Erythroblast (primary cell): ENCODE results near the gene SLC30A4.

ENCODE experiments used
- GATA1 ChIP-seq: IDR thresholded peaks from 2 replicates; pipeline ENCODE4 v1.6.1; 2011; ENCODE audit warnings: low read depth, mild to moderate bottlenecking, control low read depth, low read length, moderate library complexity
- POLR2A ChIP-seq: IDR thresholded peaks from 2 replicates; pipeline ENCODE4 v1.6.1; 2011; ENCODE audit warnings: mild to moderate bottlenecking, low read length

GRCh38 chr15:45431511-45431910 lies 91.0 kb downstream of the SLC30A4 start:
- TF ChIP-seq POLR2A (no peak), GATA1 (no peak)
